CD4-positive, alpha-beta T cell treated with Interleukin-17A for 1 hour (primary cell): ENCODE data around the gene IDI2.
A peak's percentile ranks its signal among the peaks of the same experiment; 100 is the strongest.

Experiments used
- DNase-seq: peaks from one replicate; pipeline ENCODE4 v3.0.0-alpha.2; 2020

IDI2 gene

GRCh38 chr10:1003884-1004670 is 21.6 kb downstream of the IDI2 start:
- no peak for DNase-seq

- DNase-seq, result no peak
Measured at GRCh38 chr10:1002425-1003006, 23.1 kb downstream of the IDI2 start.

GRCh38 chr10:997266-998022 is 28.2 kb downstream of the IDI2 start:
- DNase-seq, result no peak

GRCh38 chr10:996031-996430 is 29.6 kb downstream of the IDI2 start:
- DNase-seq, result no peak

GRCh38 chr10:995559-995926 is 30.1 kb downstream of the IDI2 start:
- DNase-seq, result no peak

- DNase-seq, result no peak
Measured at GRCh38 chr10:994836-995558, 30.7 kb downstream of the IDI2 start.

GRCh38 chr10:992871-993270 is 32.8 kb downstream of the IDI2 start:
- DNase-seq, result no peak

GRCh38 chr10:992467-992866 is 33.2 kb downstream of the IDI2 start:
- no peak for DNase-seq

- DNase-seq, result no peak
Measured at GRCh38 chr10:990808-991207, 34.9 kb downstream of the IDI2 start.

- DNase-seq, result peak; percentile 14
Measured at GRCh38 chr10:988667-989545, 36.8 kb downstream of the IDI2 start.

GRCh38 chr10:987870-988666 is 37.6 kb downstream of the IDI2 start, which contains the start of gene GTPBP4:
Gene GTPBP4, plus strand, starts transcription at chr10:988434. Its CDS starts 46 bp downstream, at chr10:988480.
- DNase-seq, result peak; percentile 97

- no peak for DNase-seq
Measured at GRCh38 chr10:987620-987869, 38.1 kb downstream of the IDI2 start.

GRCh38 chr10:986881-987619 is 38.6 kb downstream of the IDI2 start:
- no peak for DNase-seq

- no peak for DNase-seq
Measured at GRCh38 chr10:986137-986825, 39.4 kb downstream of the IDI2 start.

GRCh38 chr10:985361-985760 is 40.3 kb downstream of the IDI2 start:
- DNase-seq, result no peak

- DNase-seq, result no peak
Measured at GRCh38 chr10:983971-984655, 41.5 kb downstream of the IDI2 start.

GRCh38 chr10:983401-983800 is 42.3 kb downstream of the IDI2 start:
- DNase-seq, result no peak

GRCh38 chr10:980468-981093 is 45.1 kb downstream of the IDI2 start:
- no peak for DNase-seq

- no peak for DNase-seq
Measured at GRCh38 chr10:978826-979421, 46.7 kb downstream of the IDI2 start.
